Spinal cord (tissue), 10 donors: ENCODE data around the gene TEKT5. TPM values are rescaled to one million over a fixed set of nuclear protein-coding genes. Genes with fewer than 3 reads are reported as not detected.
A peak's percentile ranks its signal among the peaks of the same experiment; 100 is the strongest.

Experiments used
- DNase-seq, 6 donors: peaks; one replicate each; pipeline versions ENCODE4 v3.0.0 to v3.0.0-alpha.2; 2013 to 2015; ENCODE audit warnings: low spot score in 6 of 6, low read depth in 4 of 6
- H3K27ac ChIP-seq: one replicate; pipeline ENCODE4 v1.5.1; 2013; ENCODE audit warnings: low read depth, low read length, control low read depth
- H3K27me3 ChIP-seq: one replicate; pipeline ENCODE4 v1.6.1; 2013; ENCODE audit warnings: low read length; ENCODE audit not compliant: control insufficient read depth, insufficient read depth
- H3K36me3 ChIP-seq: one replicate; pipeline ENCODE4 v1.6.1; 2013; ENCODE audit warnings: low read length; ENCODE audit not compliant: control insufficient read depth, insufficient read depth
- H3K4me1 ChIP-seq: one replicate; pipeline ENCODE4 v1.6.1; 2013; ENCODE audit warnings: low read length; ENCODE audit not compliant: control insufficient read depth, insufficient read depth
- H3K4me3 ChIP-seq: one replicate; pipeline ENCODE4 v1.5.1; 2013; ENCODE audit warnings: low read depth, low read length, control low read depth
- H3K9me3 ChIP-seq: one replicate; pipeline ENCODE4 v1.6.1; 2013; ENCODE audit warnings: low read length; ENCODE audit not compliant: control insufficient read depth, insufficient read depth
- WGBS: methylation state at CpG from one replicate; pipeline ENCODE4 v1.1.5; 2013; ENCODE audit warnings: missing lambda C conversion rate; ENCODE audit not compliant: insufficient coverage; 5-methylcytosine and 5-hydroxymethylcytosine counted together
- polyA plus RNA-seq, 2 donors: library from polyadenylated mRNA; unstranded; fragments of 120-200 nt; gene quantifications; one replicate each; pipeline ENCODE4 v1.2.1, GENCODE V29; 2013; ENCODE audit not compliant: insufficient read length in 2 of 2
- total RNA-seq, 2 donors: library from RNA; depleted of rRNA in 1 of 2; stranded (reverse); fragments of 120-200 nt in 1 of 2; fragments of >200 nt in 1 of 2; gene quantifications; one replicate each; pipeline versions ENCODE4 v1.2.3 to v1.2.4, GENCODE V29; 2013 to 2014
- donor health status: healthy.

Gene TEKT5
- total and polyA plus RNA-seq, 4 donors: 0.27 to 0.69 (median 0.39) TPM

- Histone ChIP-seq H3K9me3 (no peaks in the 10 kb centered on the region), H3K36me3 (no peaks in the 10 kb centered on the region), H3K4me1 (no peaks in the 10 kb centered on the region), H3K27me3 (no peaks in the 10 kb centered on the region), H3K27ac (no peak overlapping the region), H3K4me3 (no peak overlapping the region)
- DNase-seq: no peak
- 87% methylated on average over 6 of the region's 7 CpGs for WGBS
Measured at GRCh38 chr16:10731790-10732189, 37.1 kb upstream of the TEKT5 start.

- no peak overlapping the region for H3K4me3 ChIP-seq
- no peak overlapping the region for H3K27ac ChIP-seq
- H3K9me3 ChIP-seq: no peaks in the 10 kb centered on the region
- no peaks in the 10 kb centered on the region for H3K36me3 ChIP-seq
- peak in 1 of 6 donors; percentile 55 for DNase-seq
- 82% methylated on average over 9 of the region's 19 CpGs for WGBS
- no peaks in the 10 kb centered on the region for H3K27me3 ChIP-seq
- H3K4me1 ChIP-seq: no peaks in the 10 kb centered on the region
Measured at GRCh38 chr16:10729104-10730048, 34.6 kb upstream of the TEKT5 start.

GRCh38 chr16:10728003-10728887 is 33.5 kb upstream of the TEKT5 start:
- H3K4me1 ChIP-seq: no peaks in the 10 kb centered on the region
- WGBS: 67% methylated on average over 16 of the region's 16 CpGs
- DNase-seq: peak in 1 of 6 donors; percentile 83
- H3K9me3 ChIP-seq: no peaks in the 10 kb centered on the region
- H3K4me3 ChIP-seq: no peak overlapping the region
- no peaks in the 10 kb centered on the region for H3K36me3 ChIP-seq
- H3K27ac ChIP-seq: no peak overlapping the region
- no peaks in the 10 kb centered on the region for H3K27me3 ChIP-seq

GRCh38 chr16:10708969-10709368 is 14.2 kb upstream of the TEKT5 start:
- Histone ChIP-seq H3K27ac (no peak overlapping the region), H3K4me3 (no peak overlapping the region), H3K27me3 (no peaks in the 10 kb centered on the region), H3K4me1 (no peaks in the 10 kb centered on the region), H3K9me3 (peaks cover 2% of the 10 kb centered on the region), H3K36me3 (no peaks in the 10 kb centered on the region)
- WGBS: 93% methylated on average over 2 of the region's 4 CpGs
- DNase-seq: no peak

GRCh38 chr16:10699756-10700155 is 5.0 kb upstream of the TEKT5 start:
- H3K27me3 ChIP-seq: no peaks in the 10 kb centered on the region
- no peak overlapping the region for H3K27ac ChIP-seq
- H3K36me3 ChIP-seq: no peaks in the 10 kb centered on the region
- peaks cover 5% of the 10 kb centered on the region for H3K9me3 ChIP-seq
- H3K4me3 ChIP-seq: no peak overlapping the region
- WGBS: no CpG with 5 or more reads among the region's 1 CpG
- no peak for DNase-seq
- no peaks in the 10 kb centered on the region for H3K4me1 ChIP-seq

GRCh38 chr16:10694306-10694705 is 424 bp downstream of the TEKT5 start:
- Histone ChIP-seq H3K27ac (no peak overlapping the region), H3K9me3 (no peaks in the 10 kb centered on the region), H3K4me1 (no peaks in the 10 kb centered on the region), H3K36me3 (no peaks in the 10 kb centered on the region), H3K4me3 (no peak overlapping the region), H3K27me3 (no peaks in the 10 kb centered on the region)
- no peak for DNase-seq
- 89% methylated on average over 21 of the region's 21 CpGs for WGBS

- 93% methylated on average over 7 of the region's 8 CpGs for WGBS
- Histone ChIP-seq H3K4me3 (no peak overlapping the region), H3K27ac (no peak overlapping the region), H3K27me3 (no peaks in the 10 kb centered on the region), H3K36me3 (no peaks in the 10 kb centered on the region), H3K9me3 (no peaks in the 10 kb centered on the region), H3K4me1 (no peaks in the 10 kb centered on the region)
- no peak for DNase-seq
Measured at GRCh38 chr16:10693889-10694288, 841 bp downstream of the TEKT5 start.

GRCh38 chr16:10692470-10692869 is 2.3 kb downstream of the TEKT5 start:
- Histone ChIP-seq H3K4me1 (no peaks in the 10 kb centered on the region), H3K27ac (no peak overlapping the region), H3K9me3 (no peaks in the 10 kb centered on the region), H3K4me3 (no peak overlapping the region), H3K36me3 (no peaks in the 10 kb centered on the region), H3K27me3 (no peaks in the 10 kb centered on the region)
- WGBS: 81% methylated on average over 5 of the region's 5 CpGs
- no peak for DNase-seq

GRCh38 chr16:10688726-10689125 is 6.0 kb downstream of the TEKT5 start:
- Histone ChIP-seq H3K4me1 (peaks cover 4% of the 10 kb centered on the region), H3K27ac (no peak overlapping the region), H3K4me3 (no peak overlapping the region), H3K27me3 (no peaks in the 10 kb centered on the region), H3K9me3 (no peaks in the 10 kb centered on the region), H3K36me3 (no peaks in the 10 kb centered on the region)
- 90% methylated on average over 5 of the region's 5 CpGs for WGBS
- DNase-seq: no peak
